Aorta (tissue), 5 donors: ENCODE measurements around the gene COPA. TPM values are rescaled to one million over a fixed set of nuclear protein-coding genes. Genes with fewer than 3 reads are reported as not detected.

Experiments used
- ATAC-seq: fragments of 200-7000 bp; cut with Tn5 transposase; one replicate; pipeline ENCODE4 v1.9.1; 2022; ENCODE audit warnings: moderate library complexity; ENCODE audit not compliant: low FRiP score
- DNase-seq, 2 donors: peaks; one replicate each; pipeline ENCODE4 v3.0.0-alpha.2; 2020
- H3K27ac ChIP-seq, 2 donors: one replicate each; pipeline ENCODE4 v1.5.1; 2013; ENCODE audit warnings: low read length in 2 of 2, mild to moderate bottlenecking in 2 of 2, moderate library complexity in 2 of 2, control low read depth in 1 of 2, inconsistent platforms in 1 of 2, low read depth in 1 of 2
- H3K27me3 ChIP-seq, 2 donors: one replicate each; pipeline ENCODE4 v1.6.1; 2013; ENCODE audit warnings: control low read depth in 1 of 2, low read length in 1 of 2, mild to moderate bottlenecking in 1 of 2, moderate library complexity in 1 of 2; ENCODE audit not compliant: insufficient read depth in 2 of 2, control insufficient read depth in 1 of 2
- H3K36me3 ChIP-seq, 2 donors: one replicate each; pipeline ENCODE4 v1.6.1; 2013; ENCODE audit warnings: control low read depth in 1 of 2, low read length in 1 of 2, mild to moderate bottlenecking in 1 of 2; ENCODE audit not compliant: insufficient read depth in 2 of 2, control insufficient read depth in 1 of 2
- H3K4me1 ChIP-seq, 2 donors: one replicate each; pipeline ENCODE4 v1.6.1; 2013; ENCODE audit warnings: low read length in 2 of 2, control low read depth in 1 of 2, mild to moderate bottlenecking in 1 of 2, moderate library complexity in 1 of 2; ENCODE audit not compliant: insufficient read depth in 2 of 2, control insufficient read depth in 1 of 2
- H3K4me3 ChIP-seq, 2 donors: one replicate each; pipeline ENCODE4 v1.5.1; 2013; ENCODE audit warnings: low read length in 2 of 2, control low read depth in 1 of 2, mild to moderate bottlenecking in 1 of 2
- H3K9me3 ChIP-seq: one replicate; pipeline ENCODE4 v1.6.1; 2013; ENCODE audit warnings: mild to moderate bottlenecking, low read length; ENCODE audit not compliant: control insufficient read depth
- WGBS, 2 donors: extraction: QIAGEN DNeasy Blood & Tissue Kit; methylation state at CpG; one replicate each; pipeline ENCODE4 v1.1.7; 2013; 5-methylcytosine and 5-hydroxymethylcytosine counted together
- intact Hi-C, 2 donors: fragments of 100-400 bp; cut with DNase I; formaldehyde crosslinking; loops; one replicate each; pipeline versions ENCODE4 v1.14.2 to v1.15.0; 2022
- polyA plus RNA-seq, 2 donors: library from polyadenylated mRNA; stranded (reverse); fragments of 200-250 nt; gene quantifications; one replicate each; pipeline ENCODE4 v1.2.3, GENCODE V29; 2013
- total RNA-seq, 2 donors: library from RNA; stranded (reverse); fragmentation: NEBNext Ultra II Directional; extraction: Animal tissue kit (Norgen Biotek cat#: 25700); gene quantifications; one replicate each; pipeline ENCODE4 v1.2.1, GENCODE V29; 2021
- donor health status: healthy with polysubstance abuse.
- donor health status: Bipolar disorder and iron deficiency.
- donor health status: DM: no; HTN: no; CAD: no.
- donor health status: DM: no; HTN: no; CAD: no.
- donor health status: DM: yes; HTN: yes; CAD: no.

COPA gene
- total and polyA plus RNA-seq, 4 donors, result 44.5 to 193 (median 133) TPM

- 9 to 11% methylated on average over 6 of the region's 6 CpGs for WGBS, 2 donors
- Histone ChIP-seq H3K4me3 (peak overlapping the region; percentile 69 to 93), H3K36me3 (no peaks in the 10 kb centered on the region), H3K4me1 (peaks cover 0 to 7% of the 10 kb centered on the region in 2 donors), H3K27me3 (no peaks in the 10 kb centered on the region), H3K27ac (peak overlapping the region in 1 of 2 donors; percentile 37), H3K9me3 (no peaks in the 10 kb centered on the region)
- DNase-seq (no peak), ATAC-seq (no peak)
- intact Hi-C loops, result loop anchor here in 1 of 2 donors (5.0 kb wide), 2 partner anchors 53 to 163 kb away; partner anchors contain the start of genes IGSF8 and PEA15
Observed at GRCh38 chr1:160260406-160261382, 82.4 kb downstream of the COPA start.

DNA sequence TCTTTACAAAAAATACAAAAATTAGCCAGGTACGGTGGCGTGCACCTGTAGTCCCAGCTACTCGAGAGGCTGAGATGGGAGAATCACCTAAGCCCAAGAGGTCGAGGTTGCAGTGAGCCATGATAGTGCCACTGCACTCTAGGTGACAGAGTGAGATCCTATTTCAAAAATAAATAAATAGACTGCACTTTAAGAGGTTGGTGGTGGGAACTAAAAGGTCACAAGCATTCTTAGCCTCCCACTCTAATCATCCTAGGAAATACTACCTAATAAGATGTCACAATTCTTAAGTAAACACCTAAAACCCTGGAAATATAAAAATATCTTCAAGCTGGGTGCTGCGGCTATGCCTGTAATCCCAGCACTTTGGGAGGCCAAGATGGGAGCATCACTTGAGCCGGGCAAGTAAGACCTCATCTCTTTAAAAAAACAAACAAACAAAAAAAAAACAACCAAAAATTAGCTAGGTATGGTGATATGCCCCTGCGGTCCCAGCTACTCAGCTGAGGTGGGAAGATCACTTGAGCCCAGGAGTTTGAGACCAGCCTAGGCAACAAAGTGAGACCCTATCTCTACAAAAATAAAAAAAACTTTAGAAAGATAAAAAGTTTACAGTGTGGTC lies 84.8 kb downstream of the COPA start:
- intact Hi-C loops, result no loop called here
- 82 to 89% methylated on average over 7 of the region's 7 CpGs for WGBS, 2 donors
- H3K4me1 ChIP-seq, result peaks cover 0 to 7% of the 10 kb centered on the region in 2 donors

GRCh38 chr1:160257411-160258015 lies 85.5 kb downstream of the COPA start:
- intact Hi-C loops, result no loop called here
- peaks cover 0 to 7% of the 10 kb centered on the region in 2 donors for H3K4me1 ChIP-seq
- WGBS, 2 donors, result 95 to 96% methylated on average over 6 of the region's 6 CpGs
- ATAC-seq, result no peak
- peaks cover 0 to 2% of the 10 kb centered on the region in 2 donors for H3K36me3 ChIP-seq
- no peak overlapping the region for H3K27ac ChIP-seq
- no peaks in the 10 kb centered on the region for H3K9me3 ChIP-seq
- H3K4me3 ChIP-seq, result no peak overlapping the region
- no peak for DNase-seq
- H3K27me3 ChIP-seq, result no peaks in the 10 kb centered on the region

More for the DNA sequence above, 84.8 kb downstream of the COPA start:
- Histone ChIP-seq H3K9me3 (no peaks in the 10 kb centered on the region), H3K4me3 (no peak overlapping the region), H3K27ac (no peak overlapping the region), H3K36me3 (peaks cover 0 to 2% of the 10 kb centered on the region in 2 donors), H3K27me3 (no peaks in the 10 kb centered on the region)
- ATAC-seq (no peak), DNase-seq (no peak)

DNA sequence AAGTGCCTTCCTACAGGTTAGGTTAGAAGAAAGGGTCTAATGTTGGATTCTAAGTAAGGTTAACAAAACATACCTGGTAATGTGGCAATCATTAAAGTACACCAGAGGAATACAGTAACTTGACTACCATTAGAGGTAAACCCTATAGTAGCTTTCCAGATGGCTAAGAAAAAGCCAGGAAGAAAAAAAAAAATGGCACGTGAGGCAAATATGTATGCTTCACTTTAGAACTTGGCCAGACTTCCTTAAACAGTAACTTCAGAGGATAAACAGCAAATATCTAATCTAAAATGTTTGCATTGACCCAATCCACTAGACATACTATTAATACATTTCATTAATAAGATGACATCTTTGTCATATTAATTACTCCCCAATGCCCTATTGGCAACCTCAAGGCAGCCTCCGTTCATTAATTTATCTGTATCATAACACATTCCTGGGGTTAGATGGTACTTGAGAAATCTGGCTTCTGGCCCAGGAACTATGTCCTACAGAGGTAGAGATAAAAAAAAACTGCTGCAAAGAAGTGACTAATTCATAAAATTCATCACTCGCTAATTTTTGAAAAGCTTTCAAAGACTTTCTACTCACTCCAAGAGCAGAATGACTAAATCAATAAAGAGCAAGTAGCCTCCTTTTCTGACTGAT lies 86.5 kb downstream of the COPA start:
- H3K4me1 ChIP-seq, result peaks cover 0 to 7% of the 10 kb centered on the region in 2 donors
- peaks cover 0 to 2% of the 10 kb centered on the region in 2 donors for H3K36me3 ChIP-seq
- 28 to 34% methylated on average over 3 of the region's 3 CpGs for WGBS, 2 donors
- no peak overlapping the region for H3K27ac ChIP-seq
- intact Hi-C loops, result no loop called here
- H3K4me3 ChIP-seq, result no peak overlapping the region
- H3K9me3 ChIP-seq, result no peaks in the 10 kb centered on the region
- no peak for ATAC-seq
- DNase-seq, result no peak
- H3K27me3 ChIP-seq, result no peaks in the 10 kb centered on the region

- Histone ChIP-seq H3K27me3 (no peaks in the 10 kb centered on the region), H3K9me3 (no peaks in the 10 kb centered on the region), H3K4me1 (peaks cover 0 to 4% of the 10 kb centered on the region in 2 donors), H3K36me3 (peaks cover 0 to 2% of the 10 kb centered on the region in 2 donors), H3K27ac (no peak overlapping the region), H3K4me3 (no peak overlapping the region)
- ATAC-seq (no peak), DNase-seq (no peak)
- intact Hi-C loops, result no loop called here
- WGBS, 2 donors, result 64 to 65% methylated on average over 4 of the region's 4 CpGs
Observed at GRCh38 chr1:160255781-160256300, 87.2 kb downstream of the COPA start.

DNA sequence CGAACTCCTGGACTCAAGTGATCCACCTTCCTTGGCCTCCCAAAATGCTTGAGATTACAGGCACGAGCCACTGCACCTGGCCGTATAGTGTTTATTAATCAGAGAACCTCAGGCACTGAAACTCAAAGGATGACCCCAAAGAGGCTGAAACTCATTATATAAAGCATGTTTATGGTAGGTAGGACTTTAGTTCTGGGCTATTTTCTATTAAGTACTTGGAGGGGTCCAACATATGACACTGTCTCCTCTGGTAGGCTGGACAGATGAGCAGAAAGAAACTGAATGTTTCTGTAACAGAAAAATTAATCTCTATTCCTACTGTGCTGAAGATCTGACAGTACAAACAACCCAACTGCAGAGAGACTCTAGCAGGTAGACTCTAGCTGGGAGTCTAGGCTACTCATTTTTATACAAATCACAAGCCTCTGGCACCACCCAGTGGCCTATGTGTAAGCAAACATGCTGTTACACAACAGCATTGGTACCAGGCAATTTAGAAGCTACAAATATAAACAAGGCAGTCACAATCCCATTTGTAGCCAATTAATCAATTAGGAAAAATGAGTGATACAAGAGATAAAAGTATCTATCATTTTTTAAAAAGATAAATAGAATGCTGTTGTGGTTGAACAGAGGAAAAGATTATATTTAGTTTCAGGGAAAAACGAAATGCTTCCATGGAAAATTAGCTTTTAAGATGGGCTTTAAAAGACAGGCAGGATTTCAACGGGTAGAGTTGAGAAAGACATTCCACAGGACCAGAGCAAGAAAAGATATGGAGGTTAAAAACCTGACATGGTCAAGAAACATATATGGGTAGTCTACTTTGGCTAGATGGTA lies 91.1 kb downstream of the COPA start:
- Histone ChIP-seq H3K9me3 (no peaks in the 10 kb centered on the region), H3K4me3 (no peak overlapping the region), H3K4me1 (no peaks in the 10 kb centered on the region), H3K36me3 (peaks cover 0 to 2% of the 10 kb centered on the region in 2 donors), H3K27me3 (no peaks in the 10 kb centered on the region), H3K27ac (no peak overlapping the region)
- intact Hi-C loops, result loop anchor here (1.0 to 5.0 kb wide), 4 partner anchors 59 to 152 kb away; partner anchors contain the start of gene CASQ1 (in 1 of the 2)
- DNase-seq (peak in 1 of 2 donors; percentile 68), ATAC-seq (peak; percentile 91)
- WGBS, 2 donors, result 68 to 69% methylated on average over 5 of the region's 5 CpGs

DNA sequence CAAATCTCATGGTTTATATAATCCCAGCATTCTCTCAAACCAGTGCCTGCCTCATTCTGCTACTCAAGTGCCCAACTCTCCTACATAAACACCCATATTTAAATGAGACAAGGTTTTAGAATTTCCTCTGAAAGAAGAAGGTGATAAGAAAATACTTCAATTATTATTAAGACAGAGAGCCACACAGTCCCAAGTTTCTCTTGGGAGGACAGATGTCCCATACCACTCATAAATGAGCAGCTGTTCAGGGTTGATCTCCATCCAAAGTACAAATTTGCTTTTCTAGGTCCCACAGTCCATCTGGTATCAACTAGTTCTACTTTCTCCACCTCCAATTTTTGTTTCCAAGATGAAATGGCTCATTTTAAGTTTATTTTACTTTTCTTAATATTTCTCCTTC lies 92.0 kb downstream of the COPA start:
- H3K4me1 ChIP-seq, result peaks cover 0 to 2% of the 10 kb centered on the region in 2 donors
- no peak overlapping the region for H3K4me3 ChIP-seq
- H3K27ac ChIP-seq, result no peak overlapping the region
- DNase-seq, result no peak
- intact Hi-C loops, result loop anchor here (1.0 to 5.0 kb wide), 3 partner anchors 59 to 151 kb away; partner anchors contain the start of gene CASQ1 (in 1 of the 2)
- ATAC-seq, result no peak
- H3K9me3 ChIP-seq, result no peaks in the 10 kb centered on the region
- peaks cover 0 to 2% of the 10 kb centered on the region in 2 donors for H3K36me3 ChIP-seq
- no peaks in the 10 kb centered on the region for H3K27me3 ChIP-seq
